Epithelial cell of proximal tubule (primary cell): ENCODE data around the gene UQCRC1. TPM values are rescaled to one million over a fixed set of nuclear protein-coding genes. Genes with fewer than 3 reads are reported as not detected.

Source experiments
- DNase-seq: peaks from one replicate; pipeline ENCODE4 v3.0.0-alpha.2; 2011; ENCODE audit warnings: low read depth
- H3K4me3 ChIP-seq: 2 replicates; pipeline ENCODE4 v1.5.1; 2011; ENCODE audit warnings: low read depth, mild to moderate bottlenecking, low read length
- CTCF ChIP-seq: conservative IDR thresholded peaks from 2 replicates; pipeline ENCODE4 v1.5.1; 2012; ENCODE audit warnings: low read depth, mild to moderate bottlenecking, low read length
- total RNA-seq: library from RNA; depleted of rRNA; stranded (reverse); fragments of >200 nt; gene quantifications from 2 replicates; pipeline ENCODE4 v1.2.3, GENCODE V29; 2015

UQCRC1 gene
- total RNA-seq, 1 donor from 2014 or later: 348 TPM

- H3K4me3 ChIP-seq: no peak overlapping the region
- TF ChIP-seq CTCF: no peak
- no peak for DNase-seq
Measured at GRCh38 chr3:48575366-48575765, 34.1 kb downstream of the UQCRC1 start.

- TF ChIP-seq CTCF: no peak
- no peak for DNase-seq
- H3K4me3 ChIP-seq: no peak overlapping the region
Measured at GRCh38 chr3:48573973-48574585, 35.4 kb downstream of the UQCRC1 start.

DNA sequence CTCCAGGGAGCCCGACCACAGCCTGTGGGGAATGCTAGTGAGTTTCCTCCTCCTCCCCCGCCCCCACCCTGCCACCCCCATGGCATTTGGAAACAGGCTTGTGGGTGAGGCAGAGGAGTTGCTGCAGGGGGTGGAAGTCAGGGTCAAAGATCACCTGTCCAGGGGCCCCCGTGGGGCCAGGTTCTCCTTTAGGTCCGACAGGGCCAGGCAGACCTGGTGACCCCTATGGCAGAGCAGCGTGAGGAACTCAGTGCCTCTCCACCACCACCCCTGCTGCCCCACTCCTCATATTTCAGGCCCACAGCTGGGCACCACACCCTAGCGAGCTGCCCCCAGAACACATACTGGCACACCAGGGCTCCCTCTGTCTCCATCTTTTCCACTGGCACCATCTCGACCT is 36.9 kb downstream of the UQCRC1 start:
- TF ChIP-seq CTCF: no peak

GRCh38 chr3:48571938-48572337 is 37.5 kb downstream of the UQCRC1 start:
- no peak for DNase-seq
- TF ChIP-seq CTCF: no peak
- H3K4me3 ChIP-seq: no peak overlapping the region

More for the DNA sequence above, 36.9 kb downstream of the UQCRC1 start:
- H3K4me3 ChIP-seq: no peak overlapping the region
- DNase-seq: no peak

GRCh38 chr3:48569808-48570450 is 39.5 kb downstream of the UQCRC1 start:
- no peak for TF ChIP-seq CTCF
- DNase-seq: no peak
- H3K4me3 ChIP-seq: no peak overlapping the region

DNA sequence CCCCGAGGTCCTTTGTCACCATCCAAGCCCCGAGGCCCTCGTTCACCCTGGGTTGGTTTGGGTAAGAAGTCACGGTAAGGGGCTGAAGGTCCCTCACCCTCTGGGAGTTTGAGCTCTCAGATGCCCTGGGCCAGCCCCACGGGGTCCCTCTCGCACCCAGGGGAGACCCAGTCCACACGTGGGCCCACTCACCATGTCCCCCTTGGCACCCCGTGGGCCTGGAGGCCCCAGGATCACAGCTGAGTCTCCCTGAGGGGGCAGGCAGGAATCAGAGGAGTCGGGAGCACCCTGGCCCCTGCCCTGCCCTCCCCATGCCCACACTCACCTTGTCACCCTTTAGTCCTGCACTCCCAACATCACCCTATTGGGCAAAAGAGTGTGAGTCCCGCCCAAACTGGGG is 40.0 kb downstream of the UQCRC1 start:
- DNase-seq: no peak
- TF ChIP-seq CTCF: no peak
- H3K4me3 ChIP-seq: no peak overlapping the region

DNA sequence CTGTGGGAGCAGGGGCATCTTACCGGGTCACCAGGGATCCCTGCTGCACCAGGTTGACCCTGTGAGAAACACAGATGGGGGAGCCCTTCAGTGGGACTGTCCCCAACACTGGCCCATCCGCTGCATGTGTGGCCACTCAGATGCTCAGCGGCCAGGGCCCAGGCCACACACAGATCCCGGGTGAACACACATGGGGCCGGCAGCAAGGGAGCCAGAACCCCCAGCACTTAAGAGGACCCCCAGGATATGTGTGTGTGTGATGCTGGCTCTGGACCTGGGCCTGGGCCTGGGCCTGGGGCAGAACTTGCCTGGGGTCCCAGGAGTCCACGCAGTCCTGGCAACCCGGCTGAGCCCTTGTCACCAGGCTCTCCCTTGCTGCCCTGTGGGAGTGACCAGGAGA is 41.0 kb downstream of the UQCRC1 start:
- no peak for DNase-seq
- no peak overlapping the region for H3K4me3 ChIP-seq
- TF ChIP-seq CTCF: no peak
